Esophagus (tissue), 2 donors: Measurements from ENCODE around the gene CLRN2. TPM values are rescaled to one million over a fixed set of nuclear protein-coding genes. Genes with fewer than 3 reads are reported as not detected.

Source experiments
- H3K27ac ChIP-seq, 2 donors: one replicate each; pipeline ENCODE4 v1.5.1; 2013; ENCODE audit warnings: low read depth in 2 of 2, mild to moderate bottlenecking in 2 of 2, inconsistent platforms in 1 of 2, low read length in 1 of 2, moderate library complexity in 1 of 2
- H3K27me3 ChIP-seq, 2 donors: one replicate each; pipeline ENCODE4 v1.6.1; 2013; ENCODE audit warnings: low read length in 2 of 2, control low read depth in 1 of 2, mild to moderate bottlenecking in 1 of 2; ENCODE audit not compliant: insufficient read depth in 2 of 2, control insufficient read depth in 1 of 2
- H3K36me3 ChIP-seq, 2 donors: one replicate each; pipeline ENCODE4 v1.6.1; 2013; ENCODE audit warnings: low read length in 1 of 2; ENCODE audit not compliant: control insufficient read depth in 2 of 2, insufficient read depth in 2 of 2
- H3K4me1 ChIP-seq, 2 donors: one replicate each; pipeline ENCODE4 v1.6.1; 2013; ENCODE audit warnings: low read length in 1 of 2; ENCODE audit not compliant: control insufficient read depth in 2 of 2, insufficient read depth in 2 of 2
- H3K4me3 ChIP-seq, 2 donors: one replicate each; pipeline ENCODE4 v1.5.1; 2013; ENCODE audit warnings: low read length in 2 of 2, mild to moderate bottlenecking in 2 of 2, low read depth in 1 of 2, moderate library complexity in 1 of 2
- H3K9me3 ChIP-seq, 2 donors: one replicate each; pipeline ENCODE4 v1.6.1; 2013; ENCODE audit warnings: mild to moderate bottlenecking in 2 of 2, low read depth in 1 of 2, low read length in 1 of 2, moderate library complexity in 1 of 2; ENCODE audit not compliant: control insufficient read depth in 2 of 2, insufficient read depth in 1 of 2
- WGBS, 2 donors: extraction: QIAGEN DNeasy Blood & Tissue Kit; methylation state at CpG; one replicate each; pipeline ENCODE4 v1.1.7; 2013; 5-methylcytosine and 5-hydroxymethylcytosine counted together
- polyA plus RNA-seq, 2 donors: library from polyadenylated mRNA; stranded (reverse); fragments of 200-250 nt; gene quantifications; one replicate each; pipeline ENCODE4 v1.2.3, GENCODE V29; 2013
- donor health status: healthy with polysubstance abuse.
- donor health status: Bipolar disorder and iron deficiency.

Gene CLRN2
- polyA plus RNA-seq, 2 donors: not detected

DNA sequence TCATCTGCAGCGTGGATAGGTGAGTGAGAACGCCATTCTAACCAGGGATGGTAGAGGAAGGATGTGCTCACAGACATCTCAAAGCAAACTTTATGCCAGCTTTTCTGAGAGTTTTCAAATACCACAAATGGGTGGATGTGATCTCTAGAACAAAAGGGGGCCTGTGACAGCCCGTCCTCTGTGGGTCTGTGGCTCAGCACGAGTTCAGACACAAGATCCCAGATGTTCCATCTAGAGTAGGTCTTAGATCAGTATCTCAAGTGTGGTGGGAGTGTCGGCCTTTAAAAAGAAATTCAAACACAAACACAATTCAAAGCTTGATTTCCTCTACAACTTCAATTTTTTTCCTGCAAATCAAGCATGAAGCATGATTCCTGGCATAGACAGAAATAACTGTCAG, 25.8 kb upstream of the CLRN2 start:
- H3K9me3 ChIP-seq: no peaks in the 10 kb centered on the region
- H3K27me3 ChIP-seq: no peaks in the 10 kb centered on the region
- no peak overlapping the region for H3K4me3 ChIP-seq
- 78 to 80% methylated on average over 5 of the region's 5 CpGs for WGBS, 2 donors
- H3K4me1 ChIP-seq: no peaks in the 10 kb centered on the region
- peaks cover 12% of the 10 kb centered on the region in 2 donors for H3K36me3 ChIP-seq
- H3K27ac ChIP-seq: no peak overlapping the region

DNA sequence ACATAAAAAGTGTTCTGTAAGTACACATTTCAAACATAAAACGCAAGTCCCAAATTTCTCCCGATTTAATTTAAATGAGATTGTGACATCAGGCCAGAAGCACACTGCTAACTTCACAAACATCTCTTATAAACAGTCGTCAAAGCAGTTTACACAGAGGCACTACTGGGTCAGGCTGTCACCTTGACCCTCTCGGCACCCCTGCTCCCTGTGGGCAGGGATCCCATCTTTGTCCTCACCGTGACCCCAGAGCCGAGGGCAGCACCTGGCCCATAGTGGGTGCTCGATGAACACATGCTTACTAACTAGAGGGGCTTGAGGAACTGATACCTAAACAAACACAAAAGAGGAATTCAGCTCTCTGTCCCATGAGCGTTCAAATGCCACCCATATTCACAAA, 25.2 kb upstream of the CLRN2 start:
- Histone ChIP-seq H3K27me3 (no peaks in the 10 kb centered on the region), H3K9me3 (no peaks in the 10 kb centered on the region), H3K36me3 (peaks cover 12 to 13% of the 10 kb centered on the region in 2 donors), H3K4me1 (no peaks in the 10 kb centered on the region), H3K27ac (no peak overlapping the region), H3K4me3 (no peak overlapping the region)
- 80% methylated on average over 8 of the region's 8 CpGs for WGBS, 2 donors

DNA sequence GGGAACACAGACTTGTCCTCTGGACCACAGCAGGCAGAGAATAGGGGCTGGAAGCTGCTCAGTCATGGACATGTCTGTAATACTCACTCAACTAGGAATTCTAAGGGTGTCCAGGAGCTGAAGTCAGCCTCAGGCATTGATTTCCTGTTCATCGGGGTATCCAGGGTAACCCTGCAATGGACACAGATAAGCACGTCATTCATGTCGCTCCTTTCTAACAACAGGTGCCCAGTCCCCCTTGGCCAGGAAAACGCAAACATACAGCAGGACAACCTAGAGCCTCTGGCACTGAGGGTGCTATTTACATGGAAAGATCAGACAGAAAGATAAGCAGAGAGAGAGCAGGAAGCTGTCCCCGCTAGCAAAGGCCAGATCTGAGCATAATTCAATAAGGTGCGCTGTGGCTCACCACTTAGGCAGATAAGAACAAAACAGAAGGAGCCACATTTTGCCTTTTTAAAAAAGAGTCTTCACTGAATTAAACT, 24.3 kb upstream of the CLRN2 start:
- Histone ChIP-seq H3K4me3 (no peak overlapping the region), H3K27ac (no peak overlapping the region), H3K4me1 (no peaks in the 10 kb centered on the region), H3K36me3 (peaks cover 12 to 19% of the 10 kb centered on the region in 2 donors), H3K9me3 (no peaks in the 10 kb centered on the region), H3K27me3 (no peaks in the 10 kb centered on the region)
- 62 to 82% methylated on average over 6 of the region's 6 CpGs for WGBS, 2 donors

DNA sequence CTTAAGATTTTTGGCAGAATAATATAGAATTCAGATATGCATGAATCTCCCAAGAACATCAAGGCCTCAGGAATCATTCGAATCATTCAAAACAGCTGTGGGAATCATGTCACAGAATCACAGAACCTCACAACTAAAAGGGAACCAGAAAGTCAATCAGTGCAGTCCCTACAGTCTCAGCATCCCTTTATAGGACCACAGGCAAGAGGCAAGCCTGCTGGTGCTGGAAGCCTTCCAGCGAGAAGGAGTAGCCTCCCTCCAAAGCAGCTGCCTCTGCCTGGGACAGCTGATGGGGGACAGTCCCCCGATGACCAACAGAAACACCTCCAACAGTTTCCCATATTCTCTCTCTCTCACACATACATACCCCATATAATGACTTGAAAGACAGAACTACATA, 23.8 kb upstream of the CLRN2 start:
- no peak overlapping the region for H3K27ac ChIP-seq
- peaks cover 12 to 17% of the 10 kb centered on the region in 2 donors for H3K36me3 ChIP-seq
- no peaks in the 10 kb centered on the region for H3K4me1 ChIP-seq
- no peaks in the 10 kb centered on the region for H3K27me3 ChIP-seq
- no peaks in the 10 kb centered on the region for H3K9me3 ChIP-seq
- 93 to 94% methylated on average over 3 of the region's 3 CpGs for WGBS, 2 donors
- no peak overlapping the region for H3K4me3 ChIP-seq

DNA sequence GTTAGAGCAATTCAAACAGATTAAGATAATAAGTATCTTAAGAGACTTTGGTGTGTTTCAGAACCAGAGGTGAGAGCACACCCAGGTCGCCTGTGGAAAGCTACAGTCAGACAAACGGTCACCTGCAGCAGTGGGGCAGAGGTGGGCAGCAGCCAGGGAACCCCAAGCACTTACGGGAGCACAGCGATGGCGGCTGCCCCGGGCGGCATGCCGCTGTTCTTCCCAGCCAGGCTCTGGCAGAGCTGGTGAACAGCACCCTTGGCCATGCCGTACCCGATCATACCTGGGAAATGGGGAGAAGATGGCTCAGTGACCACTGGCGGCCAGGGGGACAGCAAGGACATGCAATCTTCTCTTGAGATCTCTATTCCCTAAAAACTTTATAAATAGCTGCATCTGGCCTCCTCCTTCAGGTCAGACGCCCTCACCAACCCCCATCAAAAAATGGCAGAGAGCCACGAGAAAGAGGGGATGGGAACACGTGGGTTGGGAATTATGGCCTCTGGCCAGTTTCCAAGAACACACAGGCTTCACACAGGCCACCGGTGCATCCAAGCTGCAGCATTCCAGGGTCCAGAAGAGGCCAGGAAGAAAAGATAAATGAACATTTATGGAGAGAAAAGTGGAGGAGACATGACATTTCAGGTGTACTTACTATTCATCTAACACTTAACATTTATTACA, 22.8 kb upstream of the CLRN2 start:
- Histone ChIP-seq H3K4me3 (no peak overlapping the region), H3K36me3 (peaks cover 12 to 19% of the 10 kb centered on the region in 2 donors), H3K9me3 (no peaks in the 10 kb centered on the region), H3K27ac (no peak overlapping the region), H3K4me1 (no peaks in the 10 kb centered on the region), H3K27me3 (no peaks in the 10 kb centered on the region)
- WGBS, 2 donors: 86% methylated on average over 15 of the region's 15 CpGs

DNA sequence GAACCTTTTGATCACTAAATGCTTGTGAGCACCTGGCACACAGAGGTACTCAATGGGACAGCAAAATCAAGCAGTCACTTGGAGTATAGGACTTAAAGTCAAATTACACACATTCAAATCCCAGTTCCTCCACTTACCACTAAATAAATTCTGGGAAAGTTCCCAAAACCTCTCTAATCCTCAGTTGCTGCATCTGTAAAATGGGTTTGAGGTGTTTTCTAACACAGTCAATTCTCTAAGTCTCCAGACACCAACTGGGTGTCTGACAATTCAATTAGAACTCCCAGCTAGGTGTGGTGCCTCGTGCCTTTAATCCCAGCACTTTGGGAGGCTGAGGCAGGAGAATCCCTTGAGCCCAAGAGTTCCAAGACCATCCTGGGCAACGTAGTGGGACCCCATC, 22.1 kb upstream of the CLRN2 start:
- 88 to 93% methylated on average over 2 of the region's 2 CpGs for WGBS, 2 donors
- Histone ChIP-seq H3K4me1 (no peaks in the 10 kb centered on the region), H3K4me3 (no peak overlapping the region), H3K9me3 (no peaks in the 10 kb centered on the region), H3K36me3 (peaks cover 12 to 19% of the 10 kb centered on the region in 2 donors), H3K27me3 (no peaks in the 10 kb centered on the region), H3K27ac (no peak overlapping the region)

DNA sequence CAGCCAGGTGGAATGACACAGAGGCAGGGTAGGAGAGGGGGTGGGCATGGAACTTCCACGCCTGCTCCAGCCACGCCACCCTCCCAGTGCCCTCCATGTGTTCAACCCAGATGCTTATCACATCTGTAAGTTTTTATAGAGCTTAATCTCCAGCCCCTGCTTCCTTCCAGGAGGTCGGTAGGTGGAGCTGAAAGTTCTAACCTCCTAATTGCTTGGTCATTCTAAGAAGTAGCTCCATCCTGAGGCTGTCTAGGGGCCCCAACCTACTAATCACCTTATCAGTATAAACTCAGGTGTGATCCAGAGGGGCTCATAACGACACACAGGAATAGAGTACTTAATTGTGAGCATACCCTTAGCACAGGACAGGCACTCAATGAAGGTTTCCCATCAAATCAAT, 21.3 kb upstream of the CLRN2 start:
- Histone ChIP-seq H3K27ac (no peak overlapping the region), H3K9me3 (no peaks in the 10 kb centered on the region), H3K36me3 (peaks cover 11 to 19% of the 10 kb centered on the region in 2 donors), H3K4me3 (no peak overlapping the region), H3K27me3 (no peaks in the 10 kb centered on the region), H3K4me1 (no peaks in the 10 kb centered on the region)
- 82% methylated on average over 4 of the region's 4 CpGs for WGBS, 2 donors

DNA sequence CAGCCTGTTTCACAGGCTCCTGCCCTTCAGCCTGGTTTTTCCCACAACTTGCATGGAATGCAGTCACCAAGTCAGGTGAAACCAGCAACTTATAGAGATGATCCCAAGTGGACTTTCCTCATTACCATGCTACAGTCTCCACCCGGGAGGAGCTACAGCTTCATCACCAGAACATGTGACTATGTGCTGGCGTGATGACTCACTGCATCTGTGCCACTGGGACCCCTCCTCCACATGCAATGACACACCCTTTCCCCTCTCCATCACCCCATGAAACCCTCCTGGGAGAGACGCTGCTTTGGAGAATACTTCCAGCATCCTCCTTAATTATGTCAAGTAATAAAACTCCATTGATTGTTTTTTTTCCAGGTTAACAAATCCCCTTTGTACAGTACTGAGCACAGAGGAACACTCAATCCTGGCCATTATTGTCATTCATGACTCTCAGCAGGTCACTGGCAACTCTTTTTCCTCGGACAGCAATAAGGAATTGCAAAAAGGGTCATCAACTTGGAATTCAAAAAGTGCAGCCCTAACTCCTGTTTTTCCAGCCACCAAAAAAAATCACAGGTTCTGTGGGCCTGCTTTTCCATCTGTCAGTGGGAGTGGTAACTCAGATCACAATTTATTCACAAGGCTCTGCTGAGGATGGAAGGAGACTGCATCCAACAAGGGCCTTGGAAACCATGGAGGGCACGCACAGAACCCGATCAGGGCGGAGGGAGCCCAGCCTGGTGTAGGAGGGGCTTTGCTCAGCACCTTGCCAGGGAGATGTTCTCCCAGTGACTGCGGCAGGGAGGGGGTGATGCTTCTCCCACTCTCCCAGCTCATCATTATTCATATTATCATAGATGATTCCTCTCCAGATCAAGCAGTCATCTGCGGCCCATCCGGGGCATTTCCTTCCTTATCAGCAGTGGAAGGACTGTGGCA, 20.4 kb upstream of the CLRN2 start:
- Histone ChIP-seq H3K36me3 (peaks cover 9 to 19% of the 10 kb centered on the region in 2 donors), H3K4me3 (no peak overlapping the region), H3K27ac (no peak overlapping the region), H3K27me3 (no peaks in the 10 kb centered on the region), H3K4me1 (no peaks in the 10 kb centered on the region), H3K9me3 (no peaks in the 10 kb centered on the region)
- WGBS, 2 donors: 86 to 91% methylated on average over 10 of the region's 10 CpGs

DNA sequence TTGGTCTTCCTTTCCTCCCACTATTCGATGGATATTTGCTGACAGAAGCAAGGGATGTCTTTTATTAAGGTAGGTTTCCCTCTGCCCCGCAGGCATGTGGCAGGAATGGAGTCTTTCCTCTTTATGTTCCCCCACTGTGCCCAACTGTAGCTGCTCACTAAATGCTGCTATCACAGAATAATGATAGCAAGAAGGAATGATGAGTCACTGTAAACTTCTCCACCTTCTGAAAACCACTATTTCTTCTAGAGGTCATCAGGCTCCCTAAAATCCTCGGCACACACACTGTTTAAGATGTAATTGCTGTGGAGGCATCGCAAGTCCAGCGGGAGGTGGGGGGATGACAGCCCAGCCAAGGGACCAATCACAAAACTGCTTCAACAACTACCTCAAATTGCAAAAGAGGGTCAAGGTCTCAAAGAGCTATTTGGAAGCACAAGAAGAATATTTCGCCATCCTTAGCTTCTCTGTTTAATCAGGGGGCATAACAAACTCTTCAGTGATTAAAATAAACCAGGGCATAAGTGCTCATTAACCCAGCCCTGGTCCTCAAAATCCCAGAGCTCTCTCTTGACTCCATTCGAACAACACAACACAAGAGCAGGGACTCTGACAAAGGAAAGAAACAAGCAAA, 17.0 kb upstream of the CLRN2 start:
- Histone ChIP-seq H3K4me3 (no peak overlapping the region), H3K27me3 (no peaks in the 10 kb centered on the region), H3K36me3 (peaks cover 0 to 11% of the 10 kb centered on the region in 2 donors), H3K27ac (no peak overlapping the region), H3K4me1 (no peaks in the 10 kb centered on the region), H3K9me3 (no peaks in the 10 kb centered on the region)
- WGBS, 2 donors: 86 to 90% methylated on average over 7 of the region's 7 CpGs
